OCI-LY1 (cell line): ENCODE measurements around the gene FALEC.

Experiments
- EZH2 ChIP-seq: fragments of 200-600 bp; sonication (generic), shearing (Covaris generic); IDR thresholded peaks from 2 replicates; pipeline ENCODE4 v1.8.0; 2017; ENCODE audit warnings: borderline replicate concordance, mixed run types, mild to moderate bottlenecking, antibody characterized with exemption, low read length, moderate library complexity, mixed read lengths
- TF ChIP-seq, protein P1 (sequence below): fragments of 200-600 bp; sonication (generic), shearing (Covaris generic); IDR thresholded peaks from 2 replicates; pipeline ENCODE4 v1.5.1; 2017; ENCODE audit warnings: mild to moderate bottlenecking, antibody characterized with exemption, low read length, moderate library complexity, mixed read lengths

DNA sequence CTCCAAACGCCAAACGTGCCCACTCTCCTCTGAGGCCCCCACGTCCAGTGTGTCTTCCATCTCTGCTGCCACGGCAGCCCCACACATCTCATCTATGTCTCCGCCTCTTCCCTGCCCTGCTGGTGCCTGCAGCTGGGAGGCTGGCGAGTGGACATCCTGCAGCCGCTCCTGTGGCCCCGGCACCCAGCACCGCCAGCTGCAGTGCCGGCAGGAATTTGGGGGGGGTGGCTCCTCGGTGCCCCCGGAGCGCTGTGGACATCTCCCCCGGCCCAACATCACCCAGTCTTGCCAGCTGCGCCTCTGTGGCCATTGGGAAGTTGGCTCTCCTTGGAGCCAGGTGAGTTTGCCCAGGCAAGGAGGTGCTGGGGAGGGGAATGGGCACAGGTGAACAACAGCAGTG lies 42.3 kb downstream of the FALEC start:
- TF ChIP-seq, protein P1, sequence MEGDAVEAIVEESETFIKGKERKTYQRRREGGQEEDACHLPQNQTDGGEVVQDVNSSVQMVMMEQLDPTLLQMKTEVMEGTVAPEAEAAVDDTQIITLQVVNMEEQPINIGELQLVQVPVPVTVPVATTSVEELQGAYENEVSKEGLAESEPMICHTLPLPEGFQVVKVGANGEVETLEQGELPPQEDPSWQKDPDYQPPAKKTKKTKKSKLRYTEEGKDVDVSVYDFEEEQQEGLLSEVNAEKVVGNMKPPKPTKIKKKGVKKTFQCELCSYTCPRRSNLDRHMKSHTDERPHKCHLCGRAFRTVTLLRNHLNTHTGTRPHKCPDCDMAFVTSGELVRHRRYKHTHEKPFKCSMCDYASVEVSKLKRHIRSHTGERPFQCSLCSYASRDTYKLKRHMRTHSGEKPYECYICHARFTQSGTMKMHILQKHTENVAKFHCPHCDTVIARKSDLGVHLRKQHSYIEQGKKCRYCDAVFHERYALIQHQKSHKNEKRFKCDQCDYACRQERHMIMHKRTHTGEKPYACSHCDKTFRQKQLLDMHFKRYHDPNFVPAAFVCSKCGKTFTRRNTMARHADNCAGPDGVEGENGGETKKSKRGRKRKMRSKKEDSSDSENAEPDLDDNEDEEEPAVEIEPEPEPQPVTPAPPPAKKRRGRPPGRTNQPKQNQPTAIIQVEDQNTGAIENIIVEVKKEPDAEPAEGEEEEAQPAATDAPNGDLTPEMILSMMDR = no peak
- no peak for TF ChIP-seq EZH2
